BJ (cell line): ENCODE measurements around the gene MRPS18A. TPM values are rescaled to one million over a fixed set of nuclear protein-coding genes. Genes with fewer than 3 reads are reported as not detected.

ENCODE experiments used
- CTCF ChIA-PET: fragments of 350-600 bp; formaldehyde crosslinking; extraction: SDS; loops from one replicate; lab custom pipeline; 2021; ENCODE audit warnings: antibody characterized with exemption, inconsistent platforms; lab: Yijun Ruan, JAX
- POLR2A ChIA-PET: fragments of 300-600 bp; sonication (Branson Sonifier 250); formaldehyde crosslinking; extraction: SDS; loops from one replicate; lab custom pipeline; 2021; ENCODE audit warnings: antibody characterized with exemption; lab: Charles Lee
- DNase-seq: peaks from one replicate; pipeline ENCODE4 v3.0.0-alpha.2; 2011; ENCODE audit warnings: low read depth
- H3K27me3 ChIP-seq: 2 replicates; pipeline ENCODE4 v1.6.0; 2011; ENCODE audit warnings: low read length; ENCODE audit not compliant: control insufficient read depth, insufficient read depth
- H3K36me3 ChIP-seq: 2 replicates; pipeline ENCODE4 v1.5.1; 2011; ENCODE audit warnings: low read length; ENCODE audit not compliant: control insufficient read depth, insufficient read depth
- H3K4me3 ChIP-seq: 2 replicates; pipeline ENCODE4 v1.5.1; 2011; ENCODE audit warnings: low read depth, mild to moderate bottlenecking, control low read depth, low read length
- polyA plus RNA-seq: library from polyadenylated mRNA; depleted of rRNA; stranded (reverse); fragments of >200 nt; gene quantifications from 2 replicates; pipeline ENCODE4 v1.2.3, GENCODE V29; 2011
- TF ChIP-seq, protein P1 (sequence below): IDR thresholded peaks from 2 replicates; pipeline ENCODE4 v1.5.1; 2011; ENCODE audit warnings: low read depth, mild to moderate bottlenecking, control low read depth, inconsistent platforms, low read length, moderate library complexity; ENCODE audit not compliant: insufficient read depth

The MRPS18A gene
- polyA plus RNA-seq, 1 experiment, result 75.0 TPM

DNA sequence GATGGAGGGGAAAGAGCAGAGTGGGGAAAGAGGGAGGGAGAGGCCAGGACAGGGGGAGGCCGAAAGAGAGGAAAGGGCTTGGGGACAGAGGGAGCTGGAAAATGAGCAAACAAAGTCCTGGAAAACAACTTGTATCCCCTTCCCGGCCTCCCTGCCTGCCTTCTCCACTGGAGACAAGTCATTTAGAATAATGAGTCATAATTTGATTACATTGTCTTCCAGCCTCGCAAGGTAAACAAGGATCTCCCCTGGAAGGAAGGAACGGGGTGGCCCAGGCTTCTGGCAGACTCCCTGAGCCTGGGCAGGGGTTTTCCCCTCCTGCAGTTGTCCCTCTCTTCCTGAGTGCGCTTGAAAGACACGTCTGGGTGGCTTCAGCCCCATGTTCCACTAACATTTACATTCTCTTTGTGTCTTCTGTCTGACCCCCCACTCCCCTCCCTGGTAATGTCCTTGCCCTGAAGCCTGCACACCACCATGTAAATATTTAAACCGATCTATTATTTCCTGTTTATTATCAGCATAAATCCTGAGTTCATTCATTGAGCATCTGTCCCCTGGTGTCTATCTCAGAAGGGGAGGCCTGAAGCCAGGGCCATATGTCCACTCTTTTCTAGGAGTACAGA, 12.1 kb upstream of the MRPS18A start:
- no peak for DNase-seq
- ChIA-PET POLR2A (no interaction called here), CTCF (interaction anchor here (2.1 kb wide), 1 partner anchor 33 kb away, joined by 6 read pairs; no protein-coding TSS in a partner anchor)
- H3K4me3 ChIP-seq, result no peak overlapping the region
- H3K27me3 ChIP-seq, result no peaks in the 10 kb centered on the region
- TF ChIP-seq, protein P1, sequence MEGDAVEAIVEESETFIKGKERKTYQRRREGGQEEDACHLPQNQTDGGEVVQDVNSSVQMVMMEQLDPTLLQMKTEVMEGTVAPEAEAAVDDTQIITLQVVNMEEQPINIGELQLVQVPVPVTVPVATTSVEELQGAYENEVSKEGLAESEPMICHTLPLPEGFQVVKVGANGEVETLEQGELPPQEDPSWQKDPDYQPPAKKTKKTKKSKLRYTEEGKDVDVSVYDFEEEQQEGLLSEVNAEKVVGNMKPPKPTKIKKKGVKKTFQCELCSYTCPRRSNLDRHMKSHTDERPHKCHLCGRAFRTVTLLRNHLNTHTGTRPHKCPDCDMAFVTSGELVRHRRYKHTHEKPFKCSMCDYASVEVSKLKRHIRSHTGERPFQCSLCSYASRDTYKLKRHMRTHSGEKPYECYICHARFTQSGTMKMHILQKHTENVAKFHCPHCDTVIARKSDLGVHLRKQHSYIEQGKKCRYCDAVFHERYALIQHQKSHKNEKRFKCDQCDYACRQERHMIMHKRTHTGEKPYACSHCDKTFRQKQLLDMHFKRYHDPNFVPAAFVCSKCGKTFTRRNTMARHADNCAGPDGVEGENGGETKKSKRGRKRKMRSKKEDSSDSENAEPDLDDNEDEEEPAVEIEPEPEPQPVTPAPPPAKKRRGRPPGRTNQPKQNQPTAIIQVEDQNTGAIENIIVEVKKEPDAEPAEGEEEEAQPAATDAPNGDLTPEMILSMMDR, result no peak
- H3K36me3 ChIP-seq, result no peaks in the 10 kb centered on the region

DNA sequence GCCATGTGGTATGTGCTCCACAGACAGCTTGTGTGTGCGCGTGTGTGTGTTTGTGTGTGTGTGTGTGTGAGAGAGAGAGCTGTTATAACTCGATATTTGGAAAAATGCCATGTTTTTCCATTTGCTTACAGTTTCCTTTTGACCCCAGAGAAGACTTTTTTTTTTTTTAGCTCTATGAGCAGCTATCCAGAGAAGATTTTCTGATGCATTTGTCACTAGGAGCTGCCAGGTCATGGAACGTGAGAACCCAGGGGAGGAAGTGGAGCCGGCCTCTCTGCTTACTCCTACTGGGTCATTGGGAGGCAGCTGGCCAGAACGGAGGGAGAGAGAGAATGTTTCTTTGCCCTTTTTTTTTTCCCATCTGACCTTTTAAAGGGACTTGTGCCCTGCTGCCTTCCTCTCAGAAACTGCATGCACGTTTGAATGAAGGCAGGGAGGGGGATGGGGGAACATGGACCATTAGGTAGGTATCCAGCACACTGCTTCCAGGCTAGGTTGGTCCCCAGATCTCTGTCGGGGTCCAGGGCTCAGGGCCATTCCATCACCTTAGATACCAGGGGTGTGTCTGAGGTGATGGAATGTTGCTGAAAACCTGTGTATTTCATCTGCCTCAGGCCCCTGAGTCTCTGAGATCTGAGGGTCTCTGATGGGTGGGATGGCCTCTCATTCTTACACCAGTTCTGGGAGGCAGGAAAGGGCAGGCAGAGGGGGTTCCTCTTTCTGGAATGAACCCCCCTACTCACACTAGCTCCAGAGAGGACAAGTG, 11.2 kb upstream of the MRPS18A start:
- DNase-seq, result no peak
- ChIA-PET CTCF (interaction anchor here (0.6 to 2.1 kb wide), 2 partner anchors 32 to 63 kb away, joined by 6 to 7 read pairs; no protein-coding TSS in a partner anchor), POLR2A (no interaction called here)
- no peaks in the 10 kb centered on the region for H3K36me3 ChIP-seq
- TF ChIP-seq, protein P1, result no peak
- no peak overlapping the region for H3K4me3 ChIP-seq
- H3K27me3 ChIP-seq, result no peaks in the 10 kb centered on the region

GRCh38 chr6:43697421-43697820, 9.8 kb upstream of the MRPS18A start:
- H3K4me3 ChIP-seq, result no peak overlapping the region
- no peaks in the 10 kb centered on the region for H3K36me3 ChIP-seq
- DNase-seq, result no peak
- CTCF ChIA-PET, result no interaction called here
- TF ChIP-seq, protein P1, result no peak
- POLR2A ChIA-PET, result no interaction called here
- no peaks in the 10 kb centered on the region for H3K27me3 ChIP-seq

DNA sequence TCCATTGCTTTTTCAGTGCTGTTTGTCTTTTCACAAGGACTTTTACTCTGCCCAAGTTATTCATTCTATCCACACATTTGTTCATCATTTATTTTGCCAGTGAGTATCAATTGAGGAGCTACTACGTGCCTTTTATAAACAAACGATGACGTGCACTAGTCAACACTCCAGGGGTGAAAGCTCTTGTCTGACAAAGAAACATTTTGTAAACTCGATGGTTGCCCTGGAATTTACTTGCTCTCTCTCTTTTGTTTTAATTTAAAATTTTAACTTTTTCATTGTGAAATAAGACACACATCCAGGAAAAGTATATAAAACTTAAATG, 8.3 kb upstream of the MRPS18A start:
- no peaks in the 10 kb centered on the region for H3K27me3 ChIP-seq
- TF ChIP-seq, protein P1, result no peak
- CTCF ChIA-PET, result no interaction called here
- POLR2A ChIA-PET, result no interaction called here
- H3K36me3 ChIP-seq, result no peaks in the 10 kb centered on the region
- no peak for DNase-seq
- H3K4me3 ChIP-seq, result no peak overlapping the region

- ChIA-PET CTCF (no interaction called here), POLR2A (no interaction called here)
- Histone ChIP-seq H3K27me3 (no peaks in the 10 kb centered on the region), H3K36me3 (no peaks in the 10 kb centered on the region), H3K4me3 (no peak overlapping the region)
- DNase-seq, result no peak
- TF ChIP-seq, protein P1, result no peak
Observed at GRCh38 chr6:43695215-43695966, 7.8 kb upstream of the MRPS18A start.
